22Rv1 (cell line): ENCODE results near the gene SYNE2.

Source experiments
- CTCF ChIP-seq: fragments of 450-650 bp; IDR thresholded peaks from 2 replicates; pipeline ENCODE4 v1.5.1; 2017; ENCODE audit warnings: mild to moderate bottlenecking
- ZFX ChIP-seq: fragments of 450-650 bp; IDR thresholded peaks from 2 replicates; pipeline ENCODE4 v1.6.1; 2017; ENCODE audit warnings: antibody characterized with exemption, borderline replicate concordance

DNA sequence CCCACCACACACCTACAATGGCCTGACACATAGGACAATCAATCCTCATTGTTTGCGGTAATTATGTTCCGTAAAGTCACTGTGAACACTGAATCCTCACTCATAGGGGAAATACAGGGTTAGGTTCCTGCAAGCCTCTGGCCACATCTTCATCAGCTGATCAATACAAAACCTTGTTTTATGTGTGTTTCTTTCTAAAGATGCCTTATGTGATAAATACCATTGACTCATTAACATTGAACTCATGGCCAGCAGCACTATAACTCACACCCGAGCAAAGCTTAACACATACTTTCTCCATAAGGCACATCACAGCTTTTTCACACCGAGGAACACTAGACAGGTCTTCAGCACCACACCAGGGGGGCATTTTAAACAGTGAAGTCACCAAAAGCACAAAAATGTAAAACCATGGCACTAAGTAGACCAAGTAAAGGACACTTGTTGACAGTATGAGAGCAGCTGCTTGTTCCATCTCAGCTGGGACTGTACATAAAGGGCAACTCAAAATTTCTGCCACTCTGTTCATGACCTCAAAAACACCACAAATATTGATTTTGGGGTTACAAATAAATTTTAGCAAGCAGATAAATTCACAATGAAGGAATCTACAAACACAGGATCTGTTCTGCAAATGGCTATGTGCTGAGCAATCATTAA, 380.9 kb downstream of the SYNE2 start:
- TF ChIP-seq CTCF (no peak), ZFX (no peak)
